ENCODE results near the gene MRPL4.
A peak's percentile ranks its signal among the peaks of the same experiment; 100 is the strongest.

MRPL4 gene

GRCh38 chr19:10251792-10252694, at the start of gene MRPL4:
TSS of gene MRPL4 (plus strand) at chr19:10252214. CDS start at chr19:10252254, 40 bp downstream.
- DNase-seq (ENCODE audit: low read depth in 2 of 2, low spot score in 1 of 2) = peak; percentile 88 to 91

DNA sequence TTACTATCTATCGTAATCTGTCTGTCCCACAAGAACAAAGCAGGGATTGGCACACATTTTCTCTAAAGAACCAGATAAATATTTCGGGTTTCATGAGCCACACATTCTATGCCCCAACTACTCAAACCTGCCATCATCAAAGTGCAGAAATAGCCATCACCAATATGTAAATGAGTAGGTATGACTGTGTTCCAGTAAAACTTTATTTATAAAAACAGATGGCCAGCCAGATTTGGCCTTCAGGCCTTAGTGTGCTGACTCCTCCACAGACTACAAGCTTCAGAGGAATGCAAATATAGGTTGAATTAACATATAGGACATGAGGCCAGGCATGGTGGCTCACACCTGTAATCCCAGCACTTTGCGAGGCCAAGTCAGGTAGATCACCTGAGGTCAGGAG, 48.3 kb upstream of the MRPL4 start:
- DNase-seq (ENCODE audit: low read depth in 2 of 2, low spot score in 1 of 2) = no peak

GRCh38 chr19:10205636-10206035, 46.4 kb upstream of the MRPL4 start:
- DNase-seq (ENCODE audit: low read depth in 2 of 2, low spot score in 1 of 2) = no peak

- no peak for DNase-seq (ENCODE audit: low read depth in 2 of 2, low spot score in 1 of 2)
Observed at GRCh38 chr19:10206226-10206885, 45.7 kb upstream of the MRPL4 start.

- no peak for DNase-seq (ENCODE audit: low read depth in 2 of 2, low spot score in 1 of 2)
Observed at GRCh38 chr19:10207026-10207425, 45.0 kb upstream of the MRPL4 start.

DNA sequence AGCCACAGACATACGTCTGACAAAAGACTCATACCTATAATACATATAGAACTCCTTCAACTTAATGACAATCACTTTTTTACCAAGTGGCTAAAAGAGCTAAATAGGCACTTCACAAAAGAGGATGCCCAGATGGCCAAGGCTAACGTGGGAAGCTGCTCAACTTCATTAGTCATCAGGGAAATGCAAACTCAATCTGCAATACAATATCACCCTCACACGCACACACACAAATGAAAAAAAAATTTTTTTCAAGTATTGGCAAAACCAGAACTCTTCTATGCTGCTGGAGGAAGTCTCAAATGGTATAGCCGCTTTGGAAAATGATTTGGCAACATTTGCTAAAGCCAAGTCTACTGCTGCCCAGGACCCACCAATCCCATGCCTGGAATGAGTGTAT, 42.7 kb upstream of the MRPL4 start:
- DNase-seq (ENCODE audit: low read depth in 2 of 2, low spot score in 1 of 2) = no peak

- DNase-seq (ENCODE audit: low read depth in 2 of 2, low spot score in 1 of 2) = no peak
Observed at GRCh38 chr19:10211061-10211460, 41.0 kb upstream of the MRPL4 start.

- no peak for DNase-seq (ENCODE audit: low read depth in 2 of 2, low spot score in 1 of 2)
Observed at GRCh38 chr19:10211691-10212090, 40.3 kb upstream of the MRPL4 start.

DNA sequence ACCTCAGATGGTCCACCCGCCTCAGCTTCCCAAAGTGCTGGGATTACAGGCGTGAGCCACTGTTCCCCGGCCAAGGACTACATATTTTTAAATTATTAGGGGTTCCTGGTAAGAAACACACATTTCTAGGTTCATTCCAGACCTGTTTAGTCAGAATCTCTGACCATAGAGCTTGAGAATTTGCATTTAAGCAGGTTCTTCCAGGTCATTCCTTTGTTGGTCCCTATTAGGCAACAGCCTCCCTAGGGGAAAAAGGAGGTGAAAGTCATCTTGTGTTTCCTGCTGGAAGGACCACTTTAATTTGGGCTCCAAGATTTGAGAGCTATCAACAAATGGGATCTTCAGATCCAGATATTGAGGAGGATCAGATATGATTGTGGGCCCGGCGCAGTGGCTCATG, 37.2 kb upstream of the MRPL4 start:
- no peak for DNase-seq (ENCODE audit: low read depth in 2 of 2, low spot score in 1 of 2)

- no peak for DNase-seq (ENCODE audit: low read depth in 2 of 2, low spot score in 1 of 2)
Observed at GRCh38 chr19:10217085-10217484, 34.9 kb upstream of the MRPL4 start.

DNA sequence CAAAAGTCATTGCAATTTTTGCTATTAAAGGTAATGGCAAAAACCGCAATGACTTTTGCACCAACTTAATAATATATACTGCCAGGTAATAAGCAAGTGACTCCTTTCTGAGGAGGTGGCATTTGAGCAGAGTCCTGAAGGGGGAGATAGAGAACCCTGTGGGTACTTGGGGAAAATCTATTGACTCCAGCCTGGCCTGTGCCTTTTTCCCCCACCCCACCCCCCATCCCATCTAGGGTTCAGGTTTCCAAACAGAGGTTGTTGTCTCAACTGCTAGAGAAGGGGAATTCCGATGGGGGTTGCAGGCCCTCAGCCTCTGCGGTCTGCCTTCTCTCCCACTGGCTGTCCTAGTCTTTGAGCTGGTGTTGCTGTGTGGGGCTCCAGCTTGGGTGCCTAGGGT, 32.3 kb upstream of the MRPL4 start:
- DNase-seq (ENCODE audit: low read depth in 2 of 2, low spot score in 1 of 2) = no peak

GRCh38 chr19:10220695-10221094, 31.3 kb upstream of the MRPL4 start:
- no peak for DNase-seq (ENCODE audit: low read depth in 2 of 2, low spot score in 1 of 2)

DNA sequence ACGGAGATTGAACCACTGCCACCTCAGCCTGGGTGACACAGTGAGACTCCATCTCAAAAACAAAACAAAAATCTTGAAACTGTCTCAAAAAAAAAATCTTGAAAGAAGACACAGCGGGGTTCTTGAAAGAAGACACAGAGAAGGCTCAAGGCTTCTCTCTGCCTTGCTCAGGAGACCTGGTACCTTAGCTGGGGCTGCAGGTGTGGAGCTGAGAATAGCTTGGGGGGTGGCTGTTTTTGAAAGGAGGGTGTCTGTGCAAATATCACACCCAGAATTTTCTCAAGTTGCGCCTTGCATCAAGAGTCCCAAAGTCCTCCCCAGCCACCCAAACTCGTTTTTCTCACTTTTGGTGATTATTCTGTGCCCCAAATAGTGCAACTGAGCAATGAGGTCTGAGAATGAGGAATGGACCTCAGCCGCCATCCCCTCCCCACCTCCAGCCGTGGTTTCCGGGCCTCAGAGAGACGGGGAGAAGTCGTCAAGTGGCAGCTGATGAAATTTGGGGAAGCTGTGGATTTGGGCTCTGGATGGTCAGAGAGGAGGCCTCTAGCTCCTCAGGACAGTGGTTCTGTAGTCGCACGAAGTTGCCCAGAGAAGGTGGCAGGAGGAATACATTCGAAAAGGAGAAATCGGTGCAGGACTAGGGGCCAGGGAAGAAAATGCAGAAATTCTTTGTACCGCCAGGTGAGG, 29.7 kb upstream of the MRPL4 start:
- no peak for DNase-seq (ENCODE audit: low read depth in 2 of 2, low spot score in 1 of 2)

DNA sequence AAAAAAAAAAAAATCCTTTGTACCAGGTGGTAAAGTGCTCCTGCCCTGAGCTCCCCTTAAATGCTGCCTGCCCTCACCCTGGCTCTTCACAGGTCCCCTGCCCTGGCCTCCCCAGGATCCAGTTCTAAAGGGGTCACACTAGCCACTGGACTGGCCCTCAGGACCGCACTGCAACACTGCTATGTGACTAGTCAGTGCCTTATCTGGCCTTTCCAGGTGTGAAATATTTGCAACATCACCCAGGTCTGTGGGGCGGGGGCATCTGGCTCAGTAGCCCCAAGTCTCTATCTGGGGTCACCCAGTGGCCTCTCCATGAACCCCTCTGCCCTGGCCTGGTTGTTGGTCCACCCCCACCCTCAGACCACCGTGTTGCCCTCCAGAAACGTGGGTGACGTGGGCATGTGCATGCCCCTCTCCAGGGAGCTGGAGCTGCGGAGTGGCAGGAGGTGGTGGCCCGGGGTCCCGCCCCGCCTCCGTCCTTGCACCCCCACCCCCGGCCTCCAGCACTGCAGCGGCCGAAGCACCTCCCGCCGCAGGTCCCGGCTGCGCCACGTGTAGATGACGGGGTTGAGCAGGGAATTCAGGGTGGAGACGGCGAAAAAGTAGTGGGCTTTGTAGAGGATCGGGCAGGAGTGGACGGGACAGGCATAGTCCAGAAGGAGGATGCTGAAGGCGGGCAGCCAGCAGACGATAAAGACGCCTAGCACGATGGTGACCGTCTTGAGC, 28.4 kb upstream of the MRPL4 start:
- no peak for DNase-seq (ENCODE audit: low read depth in 2 of 2, low spot score in 1 of 2)

DNA sequence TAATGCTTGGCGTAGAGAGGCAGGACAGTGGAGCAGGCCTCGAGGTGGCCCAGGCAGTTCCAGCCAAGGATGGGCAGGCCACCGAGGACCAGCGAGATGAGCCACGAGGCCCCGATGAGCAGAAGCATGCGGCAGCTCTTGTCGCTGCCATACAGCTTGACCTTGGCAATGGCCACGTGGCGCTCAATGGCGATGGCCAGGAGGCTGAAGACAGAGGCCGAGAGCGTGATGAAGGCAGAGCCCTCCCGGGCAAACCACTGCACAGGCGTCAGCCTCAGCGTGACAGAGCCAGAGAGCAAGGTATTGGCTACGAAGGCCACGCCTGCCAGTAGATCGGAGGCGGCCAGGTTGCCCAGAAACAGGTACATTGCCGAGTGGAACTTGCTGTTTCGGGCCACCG, 27.7 kb upstream of the MRPL4 start:
- DNase-seq (ENCODE audit: low read depth in 2 of 2, low spot score in 1 of 2) = no peak

- no peak for DNase-seq (ENCODE audit: low read depth in 2 of 2, low spot score in 1 of 2)
Observed at GRCh38 chr19:10226021-10226375, 26.0 kb upstream of the MRPL4 start.

DNA sequence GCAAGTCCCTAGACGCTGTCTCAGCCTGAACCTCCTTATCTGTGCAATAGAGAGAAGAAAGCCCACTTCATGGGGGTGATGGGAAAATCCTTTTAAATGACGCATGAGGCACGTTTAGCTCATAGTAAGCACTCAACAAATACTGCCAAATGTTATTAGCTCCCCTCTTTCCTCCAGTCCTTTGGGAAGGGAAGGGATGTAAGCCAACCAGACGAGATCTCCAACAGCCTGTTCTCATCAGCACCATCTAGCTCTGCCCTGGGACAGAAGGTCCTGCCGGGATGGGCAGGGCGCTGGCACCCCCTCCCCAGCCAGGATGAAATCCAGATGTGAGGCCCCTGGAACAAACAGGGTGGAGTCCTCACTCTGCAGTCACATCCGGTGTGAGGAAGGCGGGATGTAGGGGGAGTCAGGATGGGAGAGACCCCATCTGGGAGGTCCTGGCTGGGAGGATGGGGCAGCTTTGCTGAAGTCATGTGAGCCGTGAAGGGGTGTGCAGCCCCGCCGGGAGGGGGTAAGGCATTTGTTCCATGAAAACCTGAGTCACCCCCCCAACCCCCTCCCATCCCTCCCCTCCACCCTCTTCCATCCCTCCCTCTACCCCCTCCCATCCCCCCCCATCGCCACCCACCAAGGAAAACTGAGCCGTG, 25.5 kb upstream of the MRPL4 start:
- no peak for DNase-seq (ENCODE audit: low read depth in 2 of 2, low spot score in 1 of 2)

DNA sequence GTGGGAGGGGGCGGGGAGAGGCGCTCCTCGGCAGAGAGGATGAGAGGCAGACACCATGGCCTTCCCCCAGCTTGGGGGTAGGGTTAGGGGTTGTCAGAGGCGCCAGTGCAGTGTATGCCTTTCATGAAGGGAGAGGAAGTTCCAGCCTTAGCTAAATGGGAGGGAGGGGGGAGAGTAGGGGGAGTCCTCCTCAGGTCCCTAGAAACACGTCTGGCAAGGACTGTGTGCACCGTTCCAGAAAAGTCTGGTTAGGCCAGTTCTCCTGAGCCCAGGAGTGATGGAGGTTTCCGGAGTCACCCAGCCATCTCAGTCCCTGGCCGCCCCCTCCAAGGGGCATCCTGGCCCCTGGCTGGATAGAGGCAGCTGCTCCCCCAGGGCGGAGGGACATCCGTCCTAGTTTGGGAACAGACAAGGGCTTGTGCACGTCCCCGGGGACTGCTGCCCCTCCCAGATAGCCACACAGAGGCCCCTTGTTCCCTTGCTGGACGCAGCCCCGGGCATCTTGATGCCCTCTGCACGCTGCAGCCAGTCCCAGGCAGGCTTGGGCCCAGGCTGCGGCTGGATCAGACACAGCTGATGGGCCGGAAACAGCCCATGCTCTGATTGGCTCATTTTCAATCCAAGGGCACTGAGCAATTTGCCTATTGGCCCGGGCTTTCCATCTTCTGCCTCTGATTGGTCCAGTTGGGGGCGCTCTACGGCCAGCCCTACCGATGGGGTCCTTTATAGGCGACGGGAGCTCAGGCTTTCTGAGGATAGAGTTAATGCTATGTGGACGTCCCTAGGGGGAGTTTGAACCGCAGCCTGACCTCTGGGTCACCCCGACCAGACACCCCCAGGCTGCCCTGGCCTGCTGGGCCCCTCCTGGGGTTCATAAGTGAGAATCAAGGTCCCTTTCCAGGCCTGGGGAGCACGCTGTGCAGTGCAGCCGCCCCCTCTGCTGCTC, 24.7 kb upstream of the MRPL4 start:
- DNase-seq (ENCODE audit: low read depth in 2 of 2, low spot score in 1 of 2) = no peak

- DNase-seq (ENCODE audit: low read depth in 2 of 2, low spot score in 1 of 2) = no peak
Observed at GRCh38 chr19:10228393-10228792, 23.6 kb upstream of the MRPL4 start.

DNA sequence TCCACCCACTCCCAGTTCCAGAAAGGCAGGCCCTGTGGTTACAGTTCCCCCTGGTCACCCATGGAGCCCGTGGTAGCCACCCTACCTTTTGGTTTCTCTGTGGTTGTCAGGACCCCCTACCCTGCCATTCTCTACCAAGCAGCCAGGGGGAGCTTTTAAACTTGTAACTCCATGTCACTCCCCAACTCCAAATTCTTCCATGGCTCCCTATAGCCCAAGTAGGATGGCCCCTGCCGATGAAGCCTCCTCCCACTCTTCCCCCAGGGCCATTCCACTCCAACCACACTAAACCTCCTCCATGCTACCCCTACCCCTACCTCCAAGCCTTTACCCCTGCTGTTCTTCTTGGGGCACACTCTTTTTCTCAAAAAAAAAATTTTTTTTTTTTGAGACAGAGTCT, 23.1 kb upstream of the MRPL4 start:
- DNase-seq (ENCODE audit: low read depth in 2 of 2, low spot score in 1 of 2) = no peak

Measured in stimulated activated CD8-positive, alpha-beta memory T cell treated with anti-CD3 and anti-CD28 coated beads, Interleukin-4, amount 100 ng/mL, for 1 hour (primary cell).